HG03439 (cell line): Measurements from ENCODE around the gene UBE2G2.
A peak's percentile ranks its signal among the peaks of the same experiment; 100 is the strongest.

Experiments used
- ATAC-seq: cut with Tn5 transposase; IDR thresholded peaks from one replicate; pipeline ENCODE4 v1.9.1; 2021; ENCODE audit warnings: mild to moderate bottlenecking, moderate library complexity; ENCODE audit not compliant: unreplicated experiment

UBE2G2 gene, protein sequence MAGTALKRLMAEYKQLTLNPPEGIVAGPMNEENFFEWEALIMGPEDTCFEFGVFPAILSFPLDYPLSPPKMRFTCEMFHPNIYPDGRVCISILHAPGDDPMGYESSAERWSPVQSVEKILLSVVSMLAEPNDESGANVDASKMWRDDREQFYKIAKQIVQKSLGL

DNA sequence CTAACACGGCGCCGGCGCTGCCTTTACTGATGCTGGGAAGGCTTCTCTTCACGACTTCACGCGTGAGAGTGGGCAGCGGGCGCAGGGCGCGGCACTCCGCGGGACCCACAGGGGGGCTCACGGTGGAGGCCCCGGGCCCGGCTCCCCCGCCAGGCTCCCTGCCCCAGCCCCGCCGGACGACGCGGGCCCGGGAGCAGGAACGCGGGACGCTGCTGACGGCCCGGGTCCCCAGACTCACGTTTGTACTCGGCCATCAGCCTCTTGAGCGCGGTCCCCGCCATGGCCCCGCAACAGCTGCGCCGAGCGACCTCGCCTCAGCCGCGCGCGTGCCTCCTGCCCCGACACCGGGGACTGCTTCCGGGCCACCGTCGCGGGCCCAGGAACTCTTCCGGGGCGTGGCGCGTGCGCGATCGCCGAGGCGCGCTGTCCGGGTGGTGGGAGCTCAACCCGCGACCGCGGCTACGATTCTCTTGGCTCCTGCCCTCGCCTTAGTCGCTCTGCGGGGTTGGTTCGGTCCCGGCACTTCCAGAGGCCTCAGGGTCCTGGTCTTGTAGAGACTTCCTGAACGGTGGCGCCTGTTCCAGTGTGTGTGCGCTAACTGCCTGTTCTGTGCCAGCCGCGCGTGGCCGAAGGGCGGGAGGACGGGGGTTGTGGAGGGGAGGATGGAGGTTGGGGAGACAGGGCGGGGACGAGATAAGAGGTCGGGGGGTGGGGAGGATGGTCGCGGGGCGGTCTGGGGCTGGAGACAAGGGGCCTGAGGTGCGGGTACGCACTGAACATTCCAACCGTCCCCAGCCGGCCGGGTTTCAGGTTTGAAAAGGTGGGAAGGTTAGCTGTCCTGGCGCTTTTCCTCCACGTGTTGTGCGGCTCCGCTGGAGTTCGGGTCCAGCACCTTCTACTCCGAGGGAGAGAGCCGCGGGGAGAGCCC, at the start of gene UBE2G2:
UBE2G2 (minus strand) TSS at position 353 of the 928 bp plus-strand sequence; CDS start at position 281, 72 bp downstream.
- ATAC-seq, result peak; percentile 79

DNA sequence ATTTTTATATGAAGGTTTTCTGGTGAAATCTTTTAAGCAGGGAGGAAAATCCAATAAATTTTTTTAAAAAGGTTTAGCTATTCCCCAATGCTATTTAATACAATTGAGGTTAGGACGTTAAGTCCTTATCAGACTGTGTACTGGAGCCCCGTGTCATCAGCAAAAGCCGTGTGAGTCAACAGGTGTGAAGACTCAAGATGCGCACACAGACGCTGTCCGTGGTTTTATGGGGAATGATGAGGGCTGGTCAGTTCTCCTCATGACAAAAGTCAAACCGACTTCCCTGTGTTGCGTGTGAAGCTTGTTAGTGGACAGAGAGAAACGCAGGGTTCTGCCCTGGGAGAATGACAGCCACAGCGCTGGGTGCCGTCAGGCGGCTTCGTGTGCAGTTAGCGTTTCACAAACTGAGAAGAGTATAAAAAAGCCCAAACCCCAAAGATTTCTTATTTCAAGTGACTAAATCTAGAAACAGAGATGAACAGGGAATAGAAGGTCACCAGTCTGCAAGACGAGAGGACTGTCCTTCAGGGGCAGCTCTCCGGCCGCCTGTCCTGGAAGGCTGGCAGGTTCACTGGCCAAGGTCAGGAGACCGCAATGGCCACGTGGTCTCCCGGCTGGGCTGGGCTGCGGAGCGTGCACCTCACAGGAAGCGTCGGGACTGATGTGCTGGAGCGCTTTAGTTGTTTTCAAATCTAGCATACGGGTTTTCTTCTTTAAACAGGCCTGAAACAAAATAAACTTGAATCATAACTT, 49.5 kb upstream of the UBE2G2 start:
- ATAC-seq, result no peak

DNA sequence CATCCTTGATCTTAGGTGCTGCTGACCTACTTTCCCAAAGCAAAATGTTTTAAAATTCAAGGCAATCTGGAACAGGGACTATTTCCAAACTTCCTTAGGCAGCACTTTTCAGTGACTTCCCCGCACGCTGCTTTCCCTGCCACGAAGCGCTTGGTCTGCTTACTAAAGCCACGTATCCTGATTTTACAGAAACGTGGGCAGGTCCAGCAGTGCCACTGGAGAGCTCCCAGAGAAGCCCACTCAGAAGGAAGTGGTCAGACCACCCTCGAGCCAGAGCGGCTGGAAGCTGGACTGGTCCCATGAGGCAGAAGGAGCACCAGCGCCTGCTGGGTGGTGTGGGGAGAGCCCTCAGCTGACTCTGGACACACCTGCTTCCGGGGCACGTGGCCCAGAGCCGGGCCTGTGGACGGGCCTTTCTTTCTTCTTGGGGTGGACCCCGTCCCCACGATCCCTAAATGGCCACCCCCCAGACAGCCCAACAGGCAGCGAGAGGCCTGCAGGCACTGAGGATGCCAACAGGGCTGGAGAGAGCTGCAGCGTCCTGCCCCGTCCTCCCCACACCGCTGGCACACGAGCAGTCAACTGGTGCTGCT, 48.7 kb upstream of the UBE2G2 start:
- no peak for ATAC-seq

DNA sequence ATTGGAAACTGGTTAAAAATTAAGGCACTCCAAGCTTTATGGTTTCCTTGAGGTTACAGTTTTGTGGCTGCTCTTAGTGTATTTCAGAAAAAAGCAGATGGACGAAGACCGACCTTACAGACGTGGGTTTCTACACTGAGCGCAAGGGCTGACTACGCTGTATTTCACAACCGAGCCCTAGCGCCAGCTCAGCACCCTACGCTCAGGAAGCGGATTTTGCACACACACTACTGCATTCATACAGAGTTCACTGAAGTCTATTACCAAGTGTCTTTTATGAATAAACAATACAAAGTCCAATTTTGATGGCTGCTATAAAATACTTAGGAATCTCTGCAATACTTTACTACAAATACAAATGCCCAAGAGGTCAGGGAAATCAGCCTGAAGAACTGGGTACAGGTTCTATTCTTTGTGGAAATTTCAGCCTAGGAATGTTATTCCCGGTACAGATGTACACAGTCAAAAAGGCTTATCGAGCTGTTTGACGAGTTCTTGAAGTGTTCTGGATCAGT, 48.1 kb upstream of the UBE2G2 start:
- ATAC-seq, result no peak

DNA sequence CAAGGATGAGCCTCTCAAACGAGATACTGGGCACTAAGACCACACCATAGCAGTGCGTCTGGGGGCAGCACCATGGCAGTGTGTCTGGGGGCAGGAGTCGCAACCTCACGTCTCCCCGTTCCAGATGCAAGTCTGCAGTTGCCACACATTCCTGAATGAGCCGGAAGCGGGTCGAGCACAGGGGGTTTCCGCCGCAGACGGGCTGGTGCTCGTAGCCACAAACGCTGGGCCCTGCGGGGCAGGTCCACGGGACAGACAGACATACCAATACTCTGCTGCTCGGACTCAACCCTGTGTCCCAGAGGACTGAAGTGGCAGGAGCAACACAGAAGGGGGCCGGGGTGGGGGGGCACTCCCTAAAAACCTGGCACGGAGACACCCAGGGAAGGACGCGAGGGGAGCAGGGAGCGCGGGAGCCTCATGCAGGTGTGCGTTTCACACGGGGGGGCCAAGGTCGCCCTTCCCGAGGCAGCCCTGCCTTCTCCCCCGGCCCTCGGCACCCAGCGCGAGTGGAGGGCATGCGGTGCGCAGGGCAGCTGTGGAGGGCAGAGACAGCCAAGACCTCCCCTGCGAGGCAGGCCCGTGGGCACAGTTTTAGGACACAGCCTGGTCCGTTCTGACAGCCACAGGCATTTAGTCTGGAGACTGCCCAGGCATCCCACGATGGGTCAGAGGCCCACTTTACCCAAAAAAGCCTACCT, 47.4 kb upstream of the UBE2G2 start:
- no peak for ATAC-seq

DNA sequence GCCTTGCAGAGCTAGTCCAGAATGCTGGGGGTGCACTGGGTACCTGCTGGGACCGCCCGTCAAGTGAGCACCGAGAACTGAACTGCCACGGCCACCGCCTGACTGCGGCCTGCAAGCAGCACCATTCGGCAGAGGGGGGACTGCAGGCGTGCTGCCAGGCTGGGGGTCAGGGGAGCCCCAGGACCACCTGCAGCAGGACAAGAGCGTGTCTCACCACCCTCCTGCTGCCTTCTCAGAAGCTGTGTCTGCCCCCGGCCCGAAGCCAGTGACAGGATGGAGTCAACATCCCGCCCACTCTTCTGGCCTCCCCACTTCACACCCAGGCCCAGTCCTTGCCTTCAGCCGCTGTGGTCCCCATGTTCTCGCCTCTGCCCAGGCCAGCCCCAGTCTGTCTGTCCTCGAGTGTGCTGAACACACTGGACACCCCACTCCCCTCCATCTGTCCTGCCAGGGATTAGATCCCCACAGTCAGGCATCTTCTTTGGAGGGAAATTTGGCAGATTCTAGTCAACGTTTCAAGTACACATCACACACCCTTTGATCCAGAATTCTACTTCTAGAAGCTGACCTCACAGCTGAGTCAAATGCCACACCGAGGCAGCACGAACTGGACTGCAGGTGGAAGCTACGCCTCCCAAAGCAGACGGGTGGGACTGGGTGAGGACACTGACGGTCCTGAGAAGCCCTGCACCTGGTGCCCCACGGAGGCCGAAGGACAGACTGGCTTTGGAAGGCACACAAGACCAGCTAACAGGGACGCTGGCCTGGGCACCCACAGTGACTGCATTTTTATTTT, 45.8 kb upstream of the UBE2G2 start:
- no peak for ATAC-seq

DNA sequence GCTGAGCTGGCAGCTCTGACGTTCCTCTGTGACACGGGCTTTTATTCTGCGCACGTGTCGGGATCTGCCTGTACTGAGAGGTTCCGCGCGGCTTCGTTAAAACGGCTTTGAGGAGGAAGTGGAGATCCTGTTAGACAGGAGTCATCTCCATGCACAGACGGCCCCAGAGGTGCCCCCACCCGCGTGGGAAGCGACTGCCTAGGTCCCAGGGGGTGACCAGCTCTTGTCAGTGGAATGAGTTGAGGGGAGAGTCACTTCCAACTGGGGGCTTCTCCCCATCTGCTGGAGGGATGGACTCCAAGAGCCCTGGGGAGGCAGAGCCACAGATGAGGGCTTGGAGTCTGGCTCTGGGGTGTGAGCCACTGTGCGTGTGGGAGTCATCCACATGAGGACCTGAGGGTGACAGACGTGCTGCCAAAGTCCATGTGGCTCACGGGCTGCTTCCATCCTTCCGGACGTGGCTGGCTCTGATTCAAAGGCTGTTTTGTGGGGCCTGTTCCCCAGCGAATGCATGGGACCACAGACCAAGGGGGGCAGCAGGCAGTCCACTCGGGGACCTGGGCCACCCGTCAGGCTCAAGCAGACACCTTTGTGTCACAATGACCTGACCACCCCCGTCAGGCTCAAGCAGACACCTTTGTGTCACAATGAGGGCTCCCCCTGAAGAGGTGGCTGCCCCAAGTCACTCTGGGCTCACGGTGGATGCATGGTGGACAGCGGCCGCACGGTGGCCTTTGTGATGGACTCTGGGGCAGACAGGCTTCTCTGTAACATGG, 45.1 kb upstream of the UBE2G2 start:
- ATAC-seq, result no peak

DNA sequence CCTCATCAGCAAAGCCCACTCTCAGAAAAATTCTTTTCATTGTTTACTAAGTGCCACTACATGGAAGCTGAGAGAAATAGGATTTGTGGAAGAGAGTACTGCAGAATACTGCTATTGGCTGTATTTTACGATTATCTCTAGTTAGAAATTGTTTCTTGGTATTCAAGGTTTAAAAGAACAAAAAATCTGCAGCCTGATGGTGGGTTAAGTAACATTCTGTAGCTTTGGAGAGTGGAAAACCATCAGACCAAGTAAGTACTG, 44.5 kb upstream of the UBE2G2 start:
- no peak for ATAC-seq

DNA sequence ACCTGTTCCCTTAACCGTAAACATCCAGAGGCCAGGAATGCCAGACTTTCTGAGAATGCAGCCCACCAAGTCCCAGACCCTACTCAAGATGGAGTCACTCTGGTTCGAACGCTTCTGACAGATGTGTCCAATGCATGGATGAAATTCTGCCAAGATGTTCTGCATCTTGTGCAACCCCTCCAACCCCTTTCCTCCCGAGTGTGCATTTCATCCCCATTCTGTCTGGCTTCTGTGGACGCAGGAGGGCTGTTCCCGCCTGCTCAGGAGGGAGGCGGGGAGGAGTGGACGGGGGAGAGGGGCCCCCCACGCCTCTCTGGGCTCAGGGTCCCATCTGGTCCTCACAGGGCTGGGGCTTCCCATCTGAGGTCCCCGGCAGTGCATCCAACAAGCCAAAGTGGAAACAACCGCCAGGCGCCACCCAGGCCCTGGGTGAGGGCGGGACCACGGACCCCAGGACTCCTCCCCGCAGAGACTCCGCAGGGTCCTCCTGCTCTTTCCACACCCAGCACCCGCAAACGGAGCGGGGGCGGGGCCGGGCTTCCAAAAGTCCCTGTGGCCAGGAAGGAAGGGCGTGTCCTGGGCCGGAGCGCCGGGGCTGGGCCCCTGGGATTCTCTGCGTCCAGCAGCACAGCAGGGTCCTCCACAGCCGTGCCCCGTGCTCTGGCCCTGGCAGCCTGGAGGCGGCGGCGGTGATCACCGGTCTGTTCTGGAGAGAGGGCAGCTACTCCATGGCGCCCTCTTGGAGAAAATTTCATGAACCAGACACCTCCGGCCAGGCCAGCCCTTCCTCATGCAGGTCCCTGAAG, 44.0 kb upstream of the UBE2G2 start:
- ATAC-seq, result no peak

DNA sequence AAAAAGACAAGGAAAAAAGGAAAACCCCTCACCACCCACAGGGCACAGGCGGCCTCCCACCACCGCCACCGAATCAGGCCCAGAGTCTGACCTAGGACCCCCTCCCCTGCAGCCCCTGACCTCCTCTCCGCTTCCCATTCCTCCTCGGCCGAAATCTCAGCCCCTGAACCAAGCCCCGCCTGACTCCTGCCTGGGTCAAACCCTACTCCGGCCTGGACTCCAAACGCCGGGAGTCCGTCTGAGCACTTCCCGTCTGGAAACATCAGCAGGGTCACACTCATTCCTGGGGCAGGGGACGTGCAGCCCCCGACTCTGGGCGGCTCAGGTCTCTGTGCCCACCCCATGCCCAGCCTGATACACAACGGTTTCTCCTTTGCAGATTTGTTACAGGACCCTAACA, 42.6 kb upstream of the UBE2G2 start:
- no peak for ATAC-seq

DNA sequence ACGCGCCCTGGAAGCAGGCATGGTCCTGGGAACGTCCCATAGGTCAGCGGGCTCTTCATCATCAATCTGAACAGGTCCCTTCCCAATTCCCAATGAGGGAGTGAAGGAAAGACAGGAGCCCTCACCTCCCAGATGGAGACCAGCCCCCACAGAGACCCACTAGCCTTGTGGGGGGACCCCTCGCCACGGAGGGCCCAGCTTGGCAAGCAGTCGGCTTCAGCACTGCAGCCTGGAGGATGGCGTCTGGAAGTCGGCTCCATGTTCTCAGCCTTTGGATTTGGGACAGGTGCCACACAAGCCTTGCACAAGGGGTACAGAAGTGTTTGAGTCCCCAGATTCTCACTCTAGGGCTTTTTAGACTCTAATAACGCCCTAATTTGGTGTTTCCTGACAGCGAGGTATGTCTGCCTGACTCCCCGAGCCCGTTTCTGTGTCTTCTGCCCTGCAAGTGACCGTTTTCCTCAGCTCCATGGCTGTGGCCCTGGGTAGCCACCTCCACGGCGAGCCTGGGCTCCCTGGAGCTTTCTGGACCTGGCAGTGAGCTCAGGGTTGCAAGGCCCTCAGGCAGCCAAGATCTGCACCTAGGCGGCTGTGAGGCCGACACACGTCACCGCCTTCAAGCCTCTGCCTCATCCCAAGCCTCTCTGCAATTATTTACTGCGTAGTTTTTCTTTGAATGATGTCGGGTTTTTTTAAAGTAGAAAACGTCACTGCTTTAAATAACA, 41.3 kb upstream of the UBE2G2 start:
- no peak for ATAC-seq

DNA sequence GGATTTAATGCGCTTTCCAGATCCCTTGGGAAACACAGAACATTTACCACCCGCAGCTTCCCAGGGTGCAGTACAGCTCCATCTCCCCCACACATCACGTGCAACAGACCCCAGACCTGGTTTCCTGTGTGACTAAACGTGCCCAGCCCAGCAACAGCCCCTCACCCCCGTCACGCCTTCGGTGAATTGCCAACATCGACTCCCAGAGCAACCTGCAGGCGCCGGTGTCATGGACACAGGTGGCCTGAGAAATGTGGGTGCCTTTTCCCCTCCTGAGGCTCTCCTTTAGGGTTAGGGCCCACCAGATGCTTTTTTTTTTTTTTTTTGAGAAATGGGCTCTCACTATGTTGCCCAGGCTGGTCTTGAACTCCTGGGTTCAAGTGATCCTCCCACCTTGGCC, 40.5 kb upstream of the UBE2G2 start:
- ATAC-seq, result no peak

DNA sequence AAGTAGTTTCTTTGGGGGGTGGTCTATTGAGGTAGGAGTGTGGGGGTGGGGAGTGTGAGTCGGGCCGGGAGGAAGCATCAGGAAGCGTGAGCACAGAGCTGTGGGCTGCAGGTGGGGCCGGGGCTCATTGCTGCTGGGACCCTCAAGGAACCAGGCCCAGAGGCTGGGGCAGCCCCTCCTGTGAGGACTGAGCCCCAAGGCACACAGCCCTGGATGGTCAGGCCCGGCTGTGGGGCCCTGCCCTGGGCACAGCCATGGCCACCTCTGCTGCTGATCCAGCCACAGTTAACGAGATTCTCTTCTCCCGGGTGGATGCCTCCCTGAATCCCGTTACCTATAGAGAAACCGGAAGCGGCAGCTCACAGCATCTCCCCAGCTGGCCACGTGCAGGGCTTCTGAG, 39.2 kb upstream of the UBE2G2 start:
- ATAC-seq, result no peak

DNA sequence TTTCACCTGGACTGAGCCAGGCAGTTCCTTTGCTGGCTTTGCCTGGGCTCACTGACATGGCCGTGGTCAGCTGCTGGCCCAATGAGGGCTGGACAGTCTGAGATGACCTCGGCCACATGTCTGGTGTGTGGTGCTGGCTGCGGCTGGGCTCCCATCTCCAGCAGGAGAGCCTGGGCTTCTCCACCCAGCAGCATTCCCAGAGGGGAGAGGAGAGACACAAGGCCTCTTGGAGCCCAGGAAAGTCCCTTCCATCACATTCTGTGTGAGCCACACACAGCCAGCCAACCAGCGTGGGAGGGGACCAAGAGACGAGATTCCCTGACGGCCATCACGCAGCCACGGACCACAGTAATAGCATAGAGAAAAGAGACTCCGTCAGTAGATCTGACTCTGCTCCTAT, 37.3 kb upstream of the UBE2G2 start:
- no peak for ATAC-seq

DNA sequence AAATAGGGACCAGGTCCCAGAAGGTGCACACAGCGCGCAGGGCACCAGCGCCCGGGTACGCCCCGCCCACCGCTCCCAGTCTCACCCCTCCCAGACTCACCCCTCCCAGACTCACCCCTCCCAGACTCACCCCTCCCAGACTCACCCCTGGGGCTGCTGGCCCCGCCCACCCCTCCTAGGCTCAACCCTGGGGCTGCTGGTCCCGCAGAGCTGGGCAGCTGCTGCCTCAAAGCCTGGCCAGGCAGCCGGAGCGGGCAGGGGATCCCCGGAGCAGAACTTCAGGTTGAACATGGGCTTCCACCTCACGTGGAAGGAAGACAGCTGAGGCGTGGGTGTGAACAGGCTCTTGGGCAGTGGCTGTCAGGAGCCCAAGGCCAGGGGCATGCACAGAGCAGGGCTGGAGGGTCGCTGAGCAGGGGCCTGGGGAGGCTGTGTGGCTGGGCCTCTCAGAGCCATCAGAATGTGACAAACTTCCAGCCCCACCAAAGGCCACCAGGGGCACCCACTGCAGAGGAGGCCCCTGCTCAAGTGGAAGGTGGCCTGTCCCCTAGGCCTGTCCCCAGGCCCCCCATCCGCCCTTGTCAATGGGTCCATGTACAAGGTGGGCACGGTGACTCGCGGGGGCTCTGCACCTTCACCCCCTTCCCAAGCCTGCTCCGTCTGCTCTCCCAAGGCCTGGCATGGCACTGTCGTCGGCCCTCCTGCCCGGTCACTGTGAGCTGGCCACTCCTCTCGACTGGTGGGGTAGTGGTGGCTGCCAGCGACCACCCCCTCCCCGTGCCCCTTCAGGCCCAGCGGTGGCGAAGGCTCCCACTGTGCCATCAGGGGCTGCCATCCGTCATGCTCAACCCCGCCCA, 36.6 kb upstream of the UBE2G2 start:
- ATAC-seq, result no peak

DNA sequence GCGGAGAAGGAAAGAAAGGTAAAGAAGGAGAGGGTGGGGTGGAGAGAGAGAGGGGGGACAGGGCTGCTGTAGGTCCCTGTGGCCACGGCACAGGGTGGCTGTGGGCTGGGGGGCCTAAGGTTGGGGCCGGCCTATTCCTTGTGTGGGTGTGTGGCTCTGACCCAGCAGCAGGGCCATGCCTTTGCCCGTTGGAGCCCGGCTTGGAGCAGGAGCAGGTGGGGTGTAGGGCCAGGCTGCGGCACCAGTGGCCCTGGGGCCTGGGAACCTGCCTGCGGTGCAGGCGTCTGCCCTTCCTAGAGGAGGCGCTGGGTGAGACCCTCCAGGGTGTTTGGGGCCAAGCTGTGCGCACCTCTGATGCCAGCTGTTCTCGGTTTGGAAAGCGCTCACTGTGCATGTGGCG, 35.9 kb upstream of the UBE2G2 start:
- no peak for ATAC-seq
